GM23338 (cell line): ENCODE data around the gene MINK1. TPM values are rescaled to one million over a fixed set of nuclear protein-coding genes. Genes with fewer than 3 reads are reported as not detected.

Experiments
- ATAC-seq: fragments of 200-7000 bp; cut with Tn5 transposase; 3 replicates; pipeline ENCODE4 v1.9.1; 2020
- DNase-seq: peaks from one replicate; pipeline ENCODE4 v3.0.0-alpha.2; 2015; ENCODE audit warnings: low spot score
- H2AFZ ChIP-seq: fragments of 200-600 bp; sonication (generic); 2 replicates; pipeline ENCODE4 v1.8.0; 2016; ENCODE audit warnings: antibody characterized with exemption, mild to moderate bottlenecking, moderate library complexity
- H3F3A ChIP-seq: fragments of 200-600 bp; sonication (generic); replicated peaks from 2 replicates; pipeline ENCODE4 v1.8.0; 2017; ENCODE audit warnings: antibody characterized with exemption, mixed run types, low read depth
- H3K27ac ChIP-seq: fragments of 200-600 bp; sonication (generic); 2 replicates; pipeline ENCODE4 v1.6.1; 2016; ENCODE audit warnings: low read depth
- H3K27me3 ChIP-seq: fragments of 200-600 bp; sonication (generic); 2 replicates; pipeline ENCODE4 v1.8.0; 2016; ENCODE audit warnings: mild to moderate bottlenecking, mixed run types, moderate library complexity; ENCODE audit not compliant: insufficient read depth
- H3K36me3 ChIP-seq: fragments of 200-600 bp; sonication (generic); 2 replicates; pipeline ENCODE4 v1.8.0; 2016; ENCODE audit warnings: mild to moderate bottlenecking; ENCODE audit not compliant: insufficient read depth
- H3K4me1 ChIP-seq: fragments of 200-600 bp; sonication (generic); 2 replicates; pipeline ENCODE4 v1.8.0; 2016; ENCODE audit warnings: mild to moderate bottlenecking, moderate library complexity; ENCODE audit not compliant: insufficient read depth
- H3K4me2 ChIP-seq: fragments of 200-600 bp; sonication (generic); 2 replicates; pipeline ENCODE4 v1.7.1; 2017; ENCODE audit warnings: mixed run types
- H3K4me3 ChIP-seq: fragments of 200-600 bp; sonication (generic); 2 replicates; pipeline ENCODE4 v1.6.1; 2016; ENCODE audit warnings: mixed run types
- H3K79me2 ChIP-seq: fragments of 200-600 bp; sonication (generic); replicated peaks from 2 replicates; pipeline ENCODE4 v1.8.0; 2017; ENCODE audit warnings: mild to moderate bottlenecking; ENCODE audit not compliant: insufficient read depth
- H3K9me2 ChIP-seq: fragments of 200-600 bp; sonication (generic); 2 replicates; pipeline ENCODE4 v1.8.0; 2017; ENCODE audit not compliant: insufficient read depth
- H4K20me1 ChIP-seq: fragments of 200-600 bp; sonication (generic); replicated peaks from 2 replicates; pipeline ENCODE4 v1.8.0; 2017; ENCODE audit warnings: mild to moderate bottlenecking; ENCODE audit not compliant: insufficient read depth
- H3K27ac Mint-ChIP-seq: 2 replicates; pipeline ENCODE4 v1.8.0; 2020; ENCODE audit warnings: inconsistent platforms, mild to moderate bottlenecking, moderate library complexity, mixed read lengths
- H3K27me3 Mint-ChIP-seq: 3 replicates; pipeline ENCODE4 v1.8.0; 2022; ENCODE audit warnings: low read depth, mild to moderate bottlenecking, moderate library complexity, mixed read lengths, inconsistent platforms; ENCODE audit not compliant: insufficient read depth, poor library complexity
- H3K36me3 Mint-ChIP-seq: 3 replicates; pipeline ENCODE4 v1.8.0; 2021; ENCODE audit warnings: low read depth, mild to moderate bottlenecking, inconsistent platforms, moderate library complexity, mixed read lengths
- H3K4me1 Mint-ChIP-seq: 3 replicates; pipeline ENCODE4 v1.8.0; 2020; ENCODE audit warnings: mild to moderate bottlenecking, inconsistent platforms, mixed read lengths
- H3K4me3 Mint-ChIP-seq: 3 replicates; pipeline ENCODE4 v1.8.0; 2021; ENCODE audit warnings: moderate library complexity, mild to moderate bottlenecking, inconsistent platforms, mixed read lengths
- H3K9me3 Mint-ChIP-seq: 3 replicates; pipeline ENCODE4 v1.8.0; 2020; ENCODE audit warnings: moderate library complexity, mild to moderate bottlenecking, inconsistent platforms, mixed read lengths
- CTCF ChIP-seq, 2 experiments: fragments of 200-600 bp in 1 of 2; sonication (generic) in 1 of 2; conservative IDR thresholded peaks; 2 replicates each; pipeline versions ENCODE4 v1.5.1 to v1.6.1; 2016 to 2017; ENCODE audit warnings: antibody characterized with exemption in 2 of 2, low read depth in 2 of 2, mild to moderate bottlenecking in 2 of 2, moderate library complexity in 1 of 2
- EZH2 ChIP-seq: fragments of 200-600 bp; sonication (generic); IDR thresholded peaks from one replicate; pipeline ENCODE4 v1.8.0; 2017; ENCODE audit warnings: antibody characterized with exemption, mild to moderate bottlenecking, low read depth; ENCODE audit not compliant: unreplicated experiment
- JUNB ChIP-seq: IDR thresholded peaks from one replicate; pipeline ENCODE4 v1.6.1; 2016; ENCODE audit warnings: antibody characterized with exemption; ENCODE audit not compliant: unreplicated experiment
- NANOG ChIP-seq: IDR thresholded peaks from 2 replicates; pipeline ENCODE4 v1.6.1; 2016; ENCODE audit warnings: antibody characterized with exemption, borderline replicate concordance
- ZNF114 ChIP-seq: fragments of 250-450 bp; sonication (Bioruptor Pico); IDR thresholded peaks from 2 replicates; pipeline ENCODE4 v1.5.0; 2020; ENCODE audit warnings: mild to moderate bottlenecking, moderate library complexity
- ZNF462 ChIP-seq: fragments of 250-450 bp; sonication (Bioruptor Pico); IDR thresholded peaks from 2 replicates; pipeline ENCODE4 v1.5.0; 2020; ENCODE audit warnings: mild to moderate bottlenecking, moderate library complexity
- polyA plus RNA-seq: library from polyadenylated mRNA; unstranded; fragments of >200 nt; fragmentation: Nextera tagmentation; extraction: Ambion mirVana; gene quantifications from 2 replicates; pipeline ENCODE4 v1.2.1, GENCODE V29; 2016
- total RNA-seq: library from RNA; depleted of rRNA; stranded (reverse); fragments of >200 nt; shearing (Covaris generic); gene quantifications from 2 replicates; pipeline ENCODE4 v1.2.3, GENCODE V29; 2014

The MINK1 gene
- total and polyA plus RNA-seq, 2 experiments from 2014 or later, result 17.3 to 54.9 TPM

DNA sequence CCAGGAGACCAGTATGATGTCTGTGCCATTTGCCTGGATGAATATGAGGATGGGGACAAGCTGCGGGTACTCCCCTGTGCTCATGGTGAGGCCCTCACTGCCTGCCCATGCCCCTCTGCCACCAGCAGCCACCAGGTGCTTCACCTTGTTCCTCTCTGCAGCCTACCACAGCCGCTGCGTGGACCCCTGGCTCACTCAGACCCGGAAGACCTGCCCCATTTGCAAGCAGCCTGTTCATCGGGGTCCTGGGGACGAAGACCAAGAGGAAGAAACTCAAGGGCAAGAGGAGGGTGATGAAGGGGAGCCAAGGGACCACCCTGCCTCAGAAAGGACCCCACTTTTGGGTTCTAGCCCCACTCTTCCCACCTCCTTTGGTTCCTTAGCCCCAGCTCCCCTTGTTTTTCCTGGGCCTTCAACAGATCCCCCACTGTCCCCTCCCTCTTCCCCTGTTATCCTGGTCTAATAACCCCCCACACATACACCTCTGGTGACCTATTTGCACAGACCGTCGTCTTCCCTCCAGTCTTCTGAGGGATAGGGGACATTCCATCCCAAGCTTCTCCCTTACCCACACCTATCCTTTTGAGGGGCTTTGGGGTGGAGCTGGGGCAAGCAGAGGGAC is 111.5 kb downstream of the MINK1 start:
- peaks cover 36% of the 10 kb centered on the region for H3K27me3 Mint-ChIP-seq
- H3K4me3 ChIP-seq, result peak overlapping the region; percentile 96; the same call in 1 of the 2 replicates
- H3K4me1 ChIP-seq, result peaks cover 34% of the 10 kb centered on the region
- peaks cover 21% of the 10 kb centered on the region for H3K36me3 ChIP-seq
- H3K27ac ChIP-seq, result peak overlapping the region; percentile 100
- no peak overlapping the region for H2AFZ ChIP-seq
- peak overlapping the region; percentile 96 for H3K4me2 ChIP-seq
- no peak for TF ChIP-seq NANOG
- TF ChIP-seq ZNF462 (CRISPR knock-in tag), result no peak
- no peak for TF ChIP-seq JUNB
- TF ChIP-seq EZH2, result no peak
- TF ChIP-seq ZNF114 (CRISPR knock-in tag), result no peak
- TF ChIP-seq CTCF (conservative IDR thresholded peaks at IDR 0.05; ENCODE audit: low read depth in 2 of 2), result no peak
- ATAC-seq, result no peak
- H3K79me2 ChIP-seq, result peaks cover 58% of the 10 kb centered on the region
- H4K20me1 ChIP-seq, result peaks cover 34% of the 10 kb centered on the region
- H3K27me3 ChIP-seq, result no peaks in the 10 kb centered on the region
- H3K36me3 Mint-ChIP-seq, result peaks cover 74% of the 10 kb centered on the region
- H3F3A ChIP-seq, result peaks cover 58% of the 10 kb centered on the region
- DNase-seq, result peak; percentile 23
- H3K4me3 Mint-ChIP-seq, result peak overlapping the region; percentile 92; the same call in 2 of the 3 replicates
- no peaks in the 10 kb centered on the region for H3K9me2 ChIP-seq
- H3K27ac Mint-ChIP-seq, result peak overlapping the region; percentile 92
- no peaks in the 10 kb centered on the region; the same call in 2 of the 3 replicates for H3K9me3 Mint-ChIP-seq
- H3K4me1 Mint-ChIP-seq, result peaks cover 38% of the 10 kb centered on the region
